ELR (cell line): ENCODE results near the gene SPSB1.
A peak's percentile ranks its signal among the peaks of the same experiment; 100 is the strongest.

Source experiments
- DNase-seq: peaks from one replicate; pipeline ENCODE4 v3.0.0-alpha.2; 2015; ENCODE audit warnings: low read depth

Gene SPSB1

GRCh38 chr1:9391620-9392019 lies 98.9 kb downstream of the SPSB1 start:
- DNase-seq = no peak

- DNase-seq = no peak
Observed at GRCh38 chr1:9394010-9394409, 101.3 kb downstream of the SPSB1 start.

- DNase-seq = no peak
Observed at GRCh38 chr1:9395018-9395417, 102.3 kb downstream of the SPSB1 start.

GRCh38 chr1:9397047-9397446 lies 104.4 kb downstream of the SPSB1 start:
- no peak for DNase-seq

- peak; percentile 36 for DNase-seq
Observed at GRCh38 chr1:9397997-9398526, 105.4 kb downstream of the SPSB1 start.

- no peak for DNase-seq
Observed at GRCh38 chr1:9399510-9400424, 107.1 kb downstream of the SPSB1 start.

- peak; percentile 32 for DNase-seq
Observed at GRCh38 chr1:9400425-9401079, 107.9 kb downstream of the SPSB1 start.

- no peak for DNase-seq
Observed at GRCh38 chr1:9401080-9401453, 108.4 kb downstream of the SPSB1 start.

- no peak for DNase-seq
Observed at GRCh38 chr1:9402256-9402616, 109.5 kb downstream of the SPSB1 start.

- DNase-seq = no peak
Observed at GRCh38 chr1:9402717-9403225, 110.1 kb downstream of the SPSB1 start.

GRCh38 chr1:9404117-9404914 lies 111.6 kb downstream of the SPSB1 start:
- DNase-seq = no peak

GRCh38 chr1:9406111-9406510 lies 113.4 kb downstream of the SPSB1 start:
- DNase-seq = no peak

- DNase-seq = peak; percentile 46
Observed at GRCh38 chr1:9410737-9411297, 118.1 kb downstream of the SPSB1 start.

- peak; percentile 81 for DNase-seq
Observed at GRCh38 chr1:9413071-9413876, 120.6 kb downstream of the SPSB1 start.

GRCh38 chr1:9413877-9414213 lies 121.2 kb downstream of the SPSB1 start:
- DNase-seq = no peak

GRCh38 chr1:9416506-9416905 lies 123.8 kb downstream of the SPSB1 start:
- no peak for DNase-seq

GRCh38 chr1:9416918-9417500 lies 124.3 kb downstream of the SPSB1 start:
- DNase-seq = no peak

GRCh38 chr1:9417695-9418094 lies 125.0 kb downstream of the SPSB1 start:
- DNase-seq = no peak

- DNase-seq = no peak
Observed at GRCh38 chr1:9418851-9419250, 126.2 kb downstream of the SPSB1 start.
